GM10248 (cell line): Measurements from ENCODE around the gene KIF26B.

Experiments used
- CTCF ChIA-PET: fragments of 300-600 bp; sonication (Branson Sonifier 250); formaldehyde crosslinking; extraction: SDS; loops from one replicate; lab custom pipeline; 2021; ENCODE audit warnings: antibody characterized with exemption; lab: Yijun Ruan, JAX
- POLR2A ChIA-PET: fragments of 350-650 bp; sonication (Branson Sonifier 250); formaldehyde crosslinking; extraction: SDS; loops from one replicate; lab custom pipeline; 2020; ENCODE audit warnings: antibody characterized with exemption; lab: Yijun Ruan, JAX
- DNase-seq: peaks from one replicate; pipeline ENCODE4 v3.0.0; 2012; ENCODE audit errors: extremely low spot score
- CTCF ChIP-seq: IDR thresholded peaks from 2 replicates; pipeline ENCODE4 v1.5.1; 2012; ENCODE audit warnings: mild to moderate bottlenecking, low read depth; ENCODE audit errors: extremely low read depth, missing control alignments, control extremely low read depth

The KIF26B gene

GRCh38 chr1:245753807-245754206 is 599.0 kb downstream of the KIF26B start:
- ChIA-PET CTCF (interaction anchor here (0.6 to 1.5 kb wide), 6 partner anchors 9 to 1095 kb away, joined by 3 to 4 read pairs (median 4); no protein-coding TSS in a partner anchor), POLR2A (no interaction called here)
- no peak for DNase-seq
- TF ChIP-seq CTCF: no peak

GRCh38 chr1:245754463-245754961 is 599.7 kb downstream of the KIF26B start:
- ChIA-PET POLR2A (no interaction called here), CTCF (interaction anchor here (1.0 to 1.5 kb wide), 5 partner anchors 10 to 601 kb away, joined by 3 to 4 read pairs (median 4); no protein-coding TSS in a partner anchor)
- TF ChIP-seq CTCF: no peak
- no peak for DNase-seq
